Hematopoietic multipotent progenitor cell treated with erythropoietin and hydrocortisone succinate and interleukin-3 and kit ligand, for 8 days (in vitro differentiated cells): ENCODE data around the gene IL2.

Experiments used
- DNase-seq: peaks from one replicate; pipeline ENCODE4 v3.0.0-alpha.2; 2015

IL2 gene

GRCh38 chr4:122456231-122457116 lies at the start of gene IL2:
TSS of gene IL2 (minus strand) at chr4:122456725. CDS start at chr4:122456440, 285 bp downstream.
- DNase-seq = no peak

- DNase-seq = no peak
Observed at GRCh38 chr4:122503214-122503613, 46.7 kb upstream of the IL2 start.

GRCh38 chr4:122500852-122501501 lies 44.5 kb upstream of the IL2 start:
- peak; percentile 8 for DNase-seq

GRCh38 chr4:122489061-122489460 lies 32.5 kb upstream of the IL2 start:
- DNase-seq = no peak

GRCh38 chr4:122483481-122483880 lies 27.0 kb upstream of the IL2 start:
- DNase-seq = no peak

GRCh38 chr4:122481766-122482405 lies 25.4 kb upstream of the IL2 start:
- no peak for DNase-seq

GRCh38 chr4:122480655-122481487 lies 24.3 kb upstream of the IL2 start:
- DNase-seq = no peak

- DNase-seq = peak; percentile 32
Observed at GRCh38 chr4:122479935-122480416, 23.5 kb upstream of the IL2 start.

- DNase-seq = no peak
Observed at GRCh38 chr4:122476745-122477144, 20.2 kb upstream of the IL2 start.

- DNase-seq = no peak
Observed at GRCh38 chr4:122476126-122476525, 19.6 kb upstream of the IL2 start.

GRCh38 chr4:122475233-122475632 lies 18.7 kb upstream of the IL2 start:
- no peak for DNase-seq

GRCh38 chr4:122469457-122469856 lies 12.9 kb upstream of the IL2 start:
- DNase-seq = no peak

GRCh38 chr4:122458625-122459024 lies 2.1 kb upstream of the IL2 start:
- DNase-seq = no peak

GRCh38 chr4:122453384-122453995 lies 3.0 kb downstream of the IL2 start:
- DNase-seq = no peak

- DNase-seq = peak; percentile 24
Observed at GRCh38 chr4:122450847-122451246, 5.7 kb downstream of the IL2 start.

GRCh38 chr4:122434285-122434684 lies 22.2 kb downstream of the IL2 start:
- no peak for DNase-seq

GRCh38 chr4:122431351-122431750 lies 25.2 kb downstream of the IL2 start:
- no peak for DNase-seq

GRCh38 chr4:122423246-122423645 lies 33.3 kb downstream of the IL2 start:
- DNase-seq = no peak

GRCh38 chr4:122412547-122412946 lies 44.0 kb downstream of the IL2 start:
- DNase-seq = no peak

- no peak for DNase-seq
Observed at GRCh38 chr4:122403861-122404260, 52.7 kb downstream of the IL2 start.
